ENCODE data around the gene CMIP.
"Not testable (repeated sequence)": the region's sequence is repeated elsewhere in the genome, so short reads cannot be mapped to it uniquely, and the experiment has no call there.

CMIP gene

GRCh38 chr16:81421536-81421935 lies 23.1 kb upstream of the CMIP start:
- DNase-seq (ENCODE audit: low read depth): no peak

GRCh38 chr16:81422153-81422552 lies 22.5 kb upstream of the CMIP start:
- DNase-seq (ENCODE audit: low read depth): not testable (repeated sequence)

GRCh38 chr16:81424771-81425170 lies 19.8 kb upstream of the CMIP start:
- no peak for DNase-seq (ENCODE audit: low read depth)

GRCh38 chr16:81427219-81427618 lies 17.4 kb upstream of the CMIP start:
- no peak for DNase-seq (ENCODE audit: low read depth)

GRCh38 chr16:81429045-81429521 lies 15.5 kb upstream of the CMIP start:
- no peak for DNase-seq (ENCODE audit: low read depth)

GRCh38 chr16:81431554-81432353 lies 12.9 kb upstream of the CMIP start:
- no peak for DNase-seq (ENCODE audit: low read depth)

- DNase-seq (ENCODE audit: low read depth): no peak
Measured at GRCh38 chr16:81432937-81433557, 11.6 kb upstream of the CMIP start.

- no peak for DNase-seq (ENCODE audit: low read depth)
Measured at GRCh38 chr16:81435103-81435502, 9.5 kb upstream of the CMIP start.

GRCh38 chr16:81435567-81435966 lies 9.0 kb upstream of the CMIP start:
- no peak for DNase-seq (ENCODE audit: low read depth)

GRCh38 chr16:81436386-81436785 lies 8.2 kb upstream of the CMIP start:
- no peak for DNase-seq (ENCODE audit: low read depth)

GRCh38 chr16:81437865-81438264 lies 6.7 kb upstream of the CMIP start:
- no peak for DNase-seq (ENCODE audit: low read depth)

- no peak for DNase-seq (ENCODE audit: low read depth)
Measured at GRCh38 chr16:81440888-81441761, 3.5 kb upstream of the CMIP start.

- DNase-seq (ENCODE audit: low read depth): no peak
Measured at GRCh38 chr16:81442220-81442915, 2.2 kb upstream of the CMIP start.

- no peak for DNase-seq (ENCODE audit: low read depth)
Measured at GRCh38 chr16:81442916-81443687, 1.5 kb upstream of the CMIP start.

GRCh38 chr16:81443688-81444447 lies 740 bp upstream of the CMIP start:
- no peak for DNase-seq (ENCODE audit: low read depth)

GRCh38 chr16:81445143-81445961 lies 744 bp downstream of the CMIP start:
- no peak for DNase-seq (ENCODE audit: low read depth)

GRCh38 chr16:81445966-81446906 lies 1.6 kb downstream of the CMIP start:
- DNase-seq (ENCODE audit: low read depth): no peak

GRCh38 chr16:81446907-81447268 lies 2.3 kb downstream of the CMIP start:
- DNase-seq (ENCODE audit: low read depth): no peak

All from non-pigmented ciliary epithelial cell (primary cell).